K562 (cell line): ENCODE measurements around the gene HTR1D. TPM values are rescaled to one million over a fixed set of nuclear protein-coding genes. Genes with fewer than 3 reads are reported as not detected.

ENCODE experiments used
- ARID4B ChIP-seq: sonication (generic); formaldehyde crosslinking; IDR thresholded peaks from 2 replicates; pipeline ENCODE4 v1.8.0; 2022; ENCODE audit warnings: mild to moderate bottlenecking, missing genetic modification reagents
- ARNT ChIP-seq, 2 experiments: fragments of 450-650 bp; IDR thresholded peaks; 2 replicates each; pipeline ENCODE4 v1.6.1; 2016; ENCODE audit warnings: mild to moderate bottlenecking in 1 of 2
- ATF1 ChIP-seq, 2 experiments: fragments of 450-650 bp in 1 of 2; IDR thresholded peaks; 2 replicates each; pipeline ENCODE4 v1.6.1; 2016; ENCODE audit warnings: missing compliant biosample characterization in 1 of 2, missing genetic modification characterization in 1 of 2
- BRD9 ChIP-seq: fragments of 450-650 bp; IDR thresholded peaks from 2 replicates; pipeline ENCODE4 v1.6.1; 2018; ENCODE audit warnings: low read depth; ENCODE audit not compliant: partially characterized antibody
- DPF2 ChIP-seq: fragments of 450-650 bp; IDR thresholded peaks from 2 replicates; pipeline ENCODE4 v1.6.1; 2016
- EP400 ChIP-seq: fragments of 450-650 bp; IDR thresholded peaks from 2 replicates; pipeline ENCODE4 v1.6.1; 2017; ENCODE audit warnings: antibody characterized with exemption, mild to moderate bottlenecking, moderate library complexity
- ESRRA ChIP-seq: fragments of 450-650 bp; IDR thresholded peaks from 2 replicates; pipeline ENCODE4 v1.6.1; 2014; ENCODE audit warnings: low read depth, mild to moderate bottlenecking, moderate library complexity, borderline replicate concordance
- FIP1L1 ChIP-seq: fragments of 200-400 bp; formaldehyde crosslinking; IDR thresholded peaks from 2 replicates; pipeline ENCODE4 v1.6.1; 2018; ENCODE audit warnings: mild to moderate bottlenecking, low read depth, low read length; ENCODE audit not compliant: poor library complexity, severe bottlenecking
- KLF1 ChIP-seq: fragments of 450-650 bp; IDR thresholded peaks from 2 replicates; pipeline ENCODE4 v1.6.1; 2016; ENCODE audit warnings: missing genetic modification characterization, missing compliant biosample characterization
- MCM5 ChIP-seq: fragments of 450-650 bp; IDR thresholded peaks from 2 replicates; pipeline ENCODE4 v1.6.1; 2016; ENCODE audit warnings: low read depth
- NELFE ChIP-seq: IDR thresholded peaks from 2 replicates; pipeline ENCODE4 v1.6.1; 2011; ENCODE audit warnings: mild to moderate bottlenecking; ENCODE audit not compliant: insufficient read depth, insufficient read length
- PHF20 ChIP-seq: fragments of 450-650 bp; IDR thresholded peaks from 2 replicates; pipeline ENCODE4 v1.6.1; 2018; ENCODE audit not compliant: partially characterized antibody
- POLR2H ChIP-seq: IDR thresholded peaks from 2 replicates; pipeline ENCODE4 v1.6.1; 2016; ENCODE audit warnings: missing genetic modification characterization, low read depth, mild to moderate bottlenecking, control low read depth, missing compliant biosample characterization, moderate library complexity
- ZFPM2 ChIP-seq: fragments of 250-450 bp; sonication (Bioruptor Pico); IDR thresholded peaks from 2 replicates; pipeline ENCODE4 v1.5.1; 2022; ENCODE audit warnings: mild to moderate bottlenecking
- ZSCAN29 ChIP-seq: fragments of 450-650 bp; IDR thresholded peaks from 2 replicates; pipeline ENCODE4 v1.6.1; 2017
- polyA plus RNA-seq, 8 experiments: library from polyadenylated mRNA; depleted of rRNA in 4 of 8; stranded (reverse) in 5 of 8; unstranded in 3 of 8; fragments of >200 nt; fragmentation: Nextera tagmentation in 2 of 8; fragmentation: Illumina TruSeq in 1 of 8; extraction: Ambion mirVana in 2 of 8; extraction: Trizol in 1 of 8; gene quantifications; 2 replicates each; pipeline versions ENCODE4 v1.2.1 to v1.2.3, GENCODE V29; 2011 to 2014; ENCODE audit warnings: inconsistent platforms in 1 of 8, missing spikeins in 1 of 8
- total RNA-seq, 7 experiments: library from RNA; depleted of rRNA in 6 of 7; stranded (reverse); fragments of >200 nt in 6 of 7; fragmentation: Illumina TruSeq in 2 of 7; extraction: Trizol in 2 of 7; gene quantifications; 2 replicates each; pipeline versions ENCODE4 v1.2.1 to v1.2.3, GENCODE V29; 2011 to 2021; ENCODE audit warnings: low replicate concordance in 1 of 7
- TF ChIP-seq, protein P1 (sequence below): sonication (generic); formaldehyde crosslinking; IDR thresholded peaks from 2 replicates; pipeline ENCODE4 v1.8.0; 2023; ENCODE audit warnings: missing genetic modification reagents, mild to moderate bottlenecking, borderline replicate concordance
- TF ChIP-seq, protein P2 (sequence below), 3 experiments: IDR thresholded peaks in 2 of 3; conservative IDR thresholded peaks in 1 of 3; 2 replicates each; pipeline ENCODE4 v1.5.1; 2011 to 2012; ENCODE audit warnings: low read length in 3 of 3, mild to moderate bottlenecking in 3 of 3, control low read depth in 2 of 3, improper control_type of control experiment in 1 of 3, inconsistent platforms in 1 of 3, low read depth in 1 of 3, mixed read lengths in 1 of 3, moderate library complexity in 1 of 3; ENCODE audit not compliant: insufficient read depth in 2 of 3

Gene HTR1D
- total and polyA plus RNA-seq, 9 of the 15 experiments (the other 6 are each of a cell fraction or from before 2014, with no cell fraction given) = 0.03 to 0.09 (median 0.04) TPM; not detected in 4

DNA sequence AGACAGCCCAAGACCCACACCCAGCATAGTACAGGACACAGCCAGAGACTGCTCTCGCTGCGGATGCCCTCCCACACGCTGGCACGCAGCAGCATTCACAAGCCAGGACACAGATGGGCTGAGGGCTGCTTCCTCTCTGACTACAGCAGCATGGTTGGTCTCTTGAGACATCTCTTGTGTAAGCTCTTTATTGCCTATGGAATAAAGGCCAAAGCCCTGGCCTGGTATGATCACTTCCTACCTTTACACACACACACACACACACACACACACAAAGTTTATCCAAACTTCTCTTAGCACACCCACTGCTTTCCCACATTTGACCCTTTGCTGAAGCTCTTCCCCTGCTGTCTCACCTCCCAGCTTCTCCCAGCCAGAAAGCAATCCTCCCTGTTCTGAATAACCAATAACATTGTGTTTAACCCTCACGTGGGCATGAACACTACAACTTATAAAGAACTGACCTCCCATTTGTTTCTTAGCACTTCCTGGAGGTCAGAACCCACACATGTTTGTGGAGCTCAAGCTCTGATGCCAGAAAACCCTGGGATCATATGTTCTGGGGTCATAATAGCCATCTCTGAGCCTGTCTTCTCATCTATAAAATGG is 47.5 kb downstream of the HTR1D start (continued):
- TF ChIP-seq, protein P1, sequence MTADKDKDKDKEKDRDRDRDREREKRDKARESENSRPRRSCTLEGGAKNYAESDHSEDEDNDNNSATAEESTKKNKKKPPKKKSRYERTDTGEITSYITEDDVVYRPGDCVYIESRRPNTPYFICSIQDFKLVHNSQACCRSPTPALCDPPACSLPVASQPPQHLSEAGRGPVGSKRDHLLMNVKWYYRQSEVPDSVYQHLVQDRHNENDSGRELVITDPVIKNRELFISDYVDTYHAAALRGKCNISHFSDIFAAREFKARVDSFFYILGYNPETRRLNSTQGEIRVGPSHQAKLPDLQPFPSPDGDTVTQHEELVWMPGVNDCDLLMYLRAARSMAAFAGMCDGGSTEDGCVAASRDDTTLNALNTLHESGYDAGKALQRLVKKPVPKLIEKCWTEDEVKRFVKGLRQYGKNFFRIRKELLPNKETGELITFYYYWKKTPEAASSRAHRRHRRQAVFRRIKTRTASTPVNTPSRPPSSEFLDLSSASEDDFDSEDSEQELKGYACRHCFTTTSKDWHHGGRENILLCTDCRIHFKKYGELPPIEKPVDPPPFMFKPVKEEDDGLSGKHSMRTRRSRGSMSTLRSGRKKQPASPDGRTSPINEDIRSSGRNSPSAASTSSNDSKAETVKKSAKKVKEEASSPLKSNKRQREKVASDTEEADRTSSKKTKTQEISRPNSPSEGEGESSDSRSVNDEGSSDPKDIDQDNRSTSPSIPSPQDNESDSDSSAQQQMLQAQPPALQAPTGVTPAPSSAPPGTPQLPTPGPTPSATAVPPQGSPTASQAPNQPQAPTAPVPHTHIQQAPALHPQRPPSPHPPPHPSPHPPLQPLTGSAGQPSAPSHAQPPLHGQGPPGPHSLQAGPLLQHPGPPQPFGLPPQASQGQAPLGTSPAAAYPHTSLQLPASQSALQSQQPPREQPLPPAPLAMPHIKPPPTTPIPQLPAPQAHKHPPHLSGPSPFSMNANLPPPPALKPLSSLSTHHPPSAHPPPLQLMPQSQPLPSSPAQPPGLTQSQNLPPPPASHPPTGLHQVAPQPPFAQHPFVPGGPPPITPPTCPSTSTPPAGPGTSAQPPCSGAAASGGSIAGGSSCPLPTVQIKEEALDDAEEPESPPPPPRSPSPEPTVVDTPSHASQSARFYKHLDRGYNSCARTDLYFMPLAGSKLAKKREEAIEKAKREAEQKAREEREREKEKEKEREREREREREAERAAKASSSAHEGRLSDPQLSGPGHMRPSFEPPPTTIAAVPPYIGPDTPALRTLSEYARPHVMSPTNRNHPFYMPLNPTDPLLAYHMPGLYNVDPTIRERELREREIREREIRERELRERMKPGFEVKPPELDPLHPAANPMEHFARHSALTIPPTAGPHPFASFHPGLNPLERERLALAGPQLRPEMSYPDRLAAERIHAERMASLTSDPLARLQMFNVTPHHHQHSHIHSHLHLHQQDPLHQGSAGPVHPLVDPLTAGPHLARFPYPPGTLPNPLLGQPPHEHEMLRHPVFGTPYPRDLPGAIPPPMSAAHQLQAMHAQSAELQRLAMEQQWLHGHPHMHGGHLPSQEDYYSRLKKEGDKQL (CRISPR knock-in tag) = no peak
- TF ChIP-seq NELFE (no peak), POLR2H (peak; percentile 63; the same call in 1 of the 2 replicates), ZSCAN29 (no peak), BRD9 (no peak), ATF1 (CRISPR knock-in tag; IDR thresholded peaks at IDR 0.05) (no peak), ATF1 (tag; IDR thresholded peaks at IDR 0.05) (no peak; the same call in 1 of the 2 replicates), FIP1L1 (no peak), DPF2 (peak; percentile 48; the same call in 1 of the 2 replicates), ARNT (IDR thresholded peaks at IDR 0.05) (no peak; a peak in 1 of 4 replicates), ZFPM2 (CRISPR knock-in tag) (no peak), MCM5 (no peak), PHF20 (no peak), ARID4B (CRISPR knock-in tag) (no peak), EP400 (peak; percentile 52; the same call in 1 of the 2 replicates), KLF1 (tag) (no peak), ESRRA (no peak)
- TF ChIP-seq, protein P2, sequence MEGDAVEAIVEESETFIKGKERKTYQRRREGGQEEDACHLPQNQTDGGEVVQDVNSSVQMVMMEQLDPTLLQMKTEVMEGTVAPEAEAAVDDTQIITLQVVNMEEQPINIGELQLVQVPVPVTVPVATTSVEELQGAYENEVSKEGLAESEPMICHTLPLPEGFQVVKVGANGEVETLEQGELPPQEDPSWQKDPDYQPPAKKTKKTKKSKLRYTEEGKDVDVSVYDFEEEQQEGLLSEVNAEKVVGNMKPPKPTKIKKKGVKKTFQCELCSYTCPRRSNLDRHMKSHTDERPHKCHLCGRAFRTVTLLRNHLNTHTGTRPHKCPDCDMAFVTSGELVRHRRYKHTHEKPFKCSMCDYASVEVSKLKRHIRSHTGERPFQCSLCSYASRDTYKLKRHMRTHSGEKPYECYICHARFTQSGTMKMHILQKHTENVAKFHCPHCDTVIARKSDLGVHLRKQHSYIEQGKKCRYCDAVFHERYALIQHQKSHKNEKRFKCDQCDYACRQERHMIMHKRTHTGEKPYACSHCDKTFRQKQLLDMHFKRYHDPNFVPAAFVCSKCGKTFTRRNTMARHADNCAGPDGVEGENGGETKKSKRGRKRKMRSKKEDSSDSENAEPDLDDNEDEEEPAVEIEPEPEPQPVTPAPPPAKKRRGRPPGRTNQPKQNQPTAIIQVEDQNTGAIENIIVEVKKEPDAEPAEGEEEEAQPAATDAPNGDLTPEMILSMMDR (IDR thresholded peaks at IDR 0.05 in 2 of 3, conservative IDR thresholded peaks at IDR 0.05 in 1 of 3; ENCODE audit: insufficient read depth in 2 of 3, low read depth in 1 of 3, low read length in 3 of 3) = no peak
